ENCODE measurements around the gene SEC16A. TPM values are rescaled to one million over a fixed set of nuclear protein-coding genes. Genes with fewer than 3 reads are reported as not detected.
A peak's percentile ranks its signal among the peaks of the same experiment; 100 is the strongest.

SEC16A gene, protein sequence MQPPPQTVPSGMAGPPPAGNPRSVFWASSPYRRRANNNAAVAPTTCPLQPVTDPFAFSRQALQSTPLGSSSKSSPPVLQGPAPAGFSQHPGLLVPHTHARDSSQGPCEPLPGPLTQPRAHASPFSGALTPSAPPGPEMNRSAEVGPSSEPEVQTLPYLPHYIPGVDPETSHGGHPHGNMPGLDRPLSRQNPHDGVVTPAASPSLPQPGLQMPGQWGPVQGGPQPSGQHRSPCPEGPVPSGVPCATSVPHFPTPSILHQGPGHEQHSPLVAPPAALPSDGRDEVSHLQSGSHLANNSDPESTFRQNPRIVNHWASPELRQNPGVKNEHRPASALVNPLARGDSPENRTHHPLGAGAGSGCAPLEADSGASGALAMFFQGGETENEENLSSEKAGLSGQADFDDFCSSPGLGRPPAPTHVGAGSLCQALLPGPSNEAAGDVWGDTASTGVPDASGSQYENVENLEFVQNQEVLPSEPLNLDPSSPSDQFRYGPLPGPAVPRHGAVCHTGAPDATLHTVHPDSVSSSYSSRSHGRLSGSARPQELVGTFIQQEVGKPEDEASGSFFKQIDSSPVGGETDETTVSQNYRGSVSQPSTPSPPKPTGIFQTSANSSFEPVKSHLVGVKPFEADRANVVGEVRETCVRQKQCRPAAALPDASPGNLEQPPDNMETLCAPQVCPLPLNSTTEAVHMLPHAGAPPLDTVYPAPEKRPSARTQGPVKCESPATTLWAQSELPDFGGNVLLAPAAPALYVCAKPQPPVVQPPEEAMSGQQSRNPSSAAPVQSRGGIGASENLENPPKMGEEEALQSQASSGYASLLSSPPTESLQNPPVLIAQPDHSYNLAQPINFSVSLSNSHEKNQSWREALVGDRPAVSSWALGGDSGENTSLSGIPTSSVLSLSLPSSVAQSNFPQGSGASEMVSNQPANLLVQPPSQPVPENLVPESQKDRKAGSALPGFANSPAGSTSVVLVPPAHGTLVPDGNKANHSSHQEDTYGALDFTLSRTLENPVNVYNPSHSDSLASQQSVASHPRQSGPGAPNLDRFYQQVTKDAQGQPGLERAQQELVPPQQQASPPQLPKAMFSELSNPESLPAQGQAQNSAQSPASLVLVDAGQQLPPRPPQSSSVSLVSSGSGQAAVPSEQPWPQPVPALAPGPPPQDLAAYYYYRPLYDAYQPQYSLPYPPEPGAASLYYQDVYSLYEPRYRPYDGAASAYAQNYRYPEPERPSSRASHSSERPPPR (N-terminal part only)
- 102 TPM for total RNA-seq

DNA sequence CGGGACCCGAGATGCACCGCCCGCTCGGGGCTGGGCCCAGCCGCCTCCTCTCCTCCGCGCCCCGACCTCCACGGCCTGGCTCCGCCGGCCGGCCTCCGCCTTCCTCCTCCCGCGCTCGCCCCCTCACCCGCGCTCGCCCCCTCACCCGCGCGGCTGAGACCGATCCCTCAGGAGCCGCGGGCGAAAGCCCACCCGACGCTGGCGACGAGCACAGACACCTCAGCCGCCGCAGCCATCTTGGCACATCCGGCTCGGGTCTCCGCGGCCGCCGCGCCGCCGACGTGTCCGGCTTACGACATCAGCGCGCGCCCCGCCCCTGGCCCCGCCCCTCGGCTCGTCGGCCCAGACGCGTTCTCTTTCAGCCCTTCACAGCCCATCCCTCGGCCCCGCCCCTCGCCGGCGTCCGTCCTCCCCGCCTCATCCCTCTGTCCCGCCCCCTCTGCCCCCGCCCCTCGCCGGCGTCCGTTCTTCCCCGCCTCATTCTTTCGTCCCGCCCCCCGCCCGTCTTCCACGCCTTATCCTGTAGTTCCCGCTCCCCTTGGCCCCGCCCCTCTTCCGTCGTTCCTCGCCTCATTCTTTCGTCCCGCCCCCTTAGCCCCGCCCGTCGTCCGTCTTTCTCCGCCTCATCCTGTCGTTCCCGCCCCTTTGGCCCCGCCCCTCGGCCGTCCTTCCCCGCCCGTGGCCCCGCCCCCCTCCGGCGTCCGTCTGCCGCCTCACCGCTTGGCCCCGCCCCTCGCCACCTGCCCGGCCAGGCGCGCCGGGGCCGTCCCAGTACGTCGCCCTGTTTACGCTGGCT, at the start of gene SEC16A:
Gene SEC16A (minus strand): TSS at position 248 of the 796 bp plus-strand sequence. CDS start 5,425 bp downstream, outside the sequence.
- peak; percentile 100 for DNase-seq (ENCODE audit: low spot score)

DNA sequence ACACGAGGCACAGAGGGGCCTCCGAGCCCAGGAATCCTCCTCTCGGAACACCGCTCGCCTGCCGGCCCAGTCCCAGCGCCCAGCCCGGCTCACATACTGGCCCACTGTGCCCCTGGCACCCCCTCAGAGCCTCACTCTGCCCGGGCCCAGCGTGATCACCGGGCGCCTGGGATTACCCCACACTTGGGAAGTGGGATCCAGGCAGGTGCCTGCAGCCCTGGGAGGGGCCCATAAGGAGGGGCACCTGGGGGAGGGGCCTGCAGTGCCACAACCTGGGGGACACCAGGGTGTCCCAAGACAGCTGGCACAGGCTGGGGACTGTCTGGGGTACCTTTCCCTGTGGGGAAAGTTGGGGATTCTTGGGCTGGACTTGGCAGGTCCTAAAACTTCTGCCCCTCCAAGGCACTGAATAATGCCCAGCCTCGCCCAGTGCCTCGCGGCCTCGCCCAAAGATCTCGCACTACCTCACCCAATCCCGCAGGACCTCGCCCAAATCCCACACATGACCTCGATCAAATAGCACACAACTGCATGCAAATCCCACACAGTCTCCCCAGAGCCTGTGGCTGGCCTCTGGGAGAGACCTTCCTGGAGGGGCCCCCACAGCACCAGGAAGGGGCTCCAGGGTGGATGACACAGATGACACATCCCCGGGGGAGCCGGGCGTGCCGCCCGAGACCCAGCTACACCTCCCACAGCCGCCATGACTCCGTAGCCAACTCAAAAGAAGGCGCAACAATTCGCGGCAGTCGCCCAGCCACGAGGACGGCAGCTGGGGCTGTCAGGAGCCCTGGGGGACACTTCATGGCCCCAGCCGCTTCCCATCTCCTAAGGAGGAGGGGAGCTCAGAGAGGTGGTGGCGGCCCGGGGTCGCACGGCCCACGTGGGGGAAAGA, 49.3 kb upstream of the SEC16A start:
- DNase-seq (ENCODE audit: low spot score), result no peak

- no peak for DNase-seq (ENCODE audit: low spot score)
Observed at GRCh38 chr9:136531186-136531903, 48.5 kb upstream of the SEC16A start.

DNA sequence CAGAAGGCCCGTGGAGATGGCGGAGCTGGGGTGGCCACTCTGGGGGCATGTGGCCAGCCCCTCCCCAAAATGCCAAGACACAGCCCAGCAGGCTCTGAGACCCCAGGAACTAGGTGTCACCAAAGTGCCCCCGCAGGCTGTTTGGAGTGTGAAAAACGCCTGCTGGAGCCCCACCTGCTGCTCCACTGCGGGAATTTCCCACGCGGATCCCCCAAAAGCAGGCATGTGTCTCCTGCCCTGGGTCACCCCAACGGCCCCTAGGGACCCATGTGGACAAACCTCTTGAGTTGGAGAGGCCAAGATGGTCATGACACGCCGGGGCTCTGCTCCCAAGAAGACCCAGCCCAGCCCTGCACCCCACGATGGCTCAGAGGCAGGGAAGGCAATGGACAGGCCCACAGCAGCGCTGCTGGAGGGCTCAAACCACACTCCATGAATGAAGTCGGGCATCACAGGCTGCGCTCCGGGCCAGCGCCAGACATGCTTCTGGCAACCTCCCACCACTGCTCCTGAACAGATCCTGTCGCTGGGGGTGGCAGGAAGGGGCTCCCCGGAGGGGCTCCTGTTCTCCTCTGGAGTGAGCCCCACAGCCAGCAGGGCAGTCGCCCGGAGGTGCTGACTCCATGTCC, 47.7 kb upstream of the SEC16A start:
- DNase-seq (ENCODE audit: low spot score), result no peak

- DNase-seq (ENCODE audit: low spot score), result no peak
Observed at GRCh38 chr9:136529516-136530460, 46.9 kb upstream of the SEC16A start.

GRCh38 chr9:136528716-136529341, 46.0 kb upstream of the SEC16A start:
- DNase-seq (ENCODE audit: low spot score), result no peak

GRCh38 chr9:136527721-136528710, 45.2 kb upstream of the SEC16A start:
- no peak for DNase-seq (ENCODE audit: low spot score)

DNA sequence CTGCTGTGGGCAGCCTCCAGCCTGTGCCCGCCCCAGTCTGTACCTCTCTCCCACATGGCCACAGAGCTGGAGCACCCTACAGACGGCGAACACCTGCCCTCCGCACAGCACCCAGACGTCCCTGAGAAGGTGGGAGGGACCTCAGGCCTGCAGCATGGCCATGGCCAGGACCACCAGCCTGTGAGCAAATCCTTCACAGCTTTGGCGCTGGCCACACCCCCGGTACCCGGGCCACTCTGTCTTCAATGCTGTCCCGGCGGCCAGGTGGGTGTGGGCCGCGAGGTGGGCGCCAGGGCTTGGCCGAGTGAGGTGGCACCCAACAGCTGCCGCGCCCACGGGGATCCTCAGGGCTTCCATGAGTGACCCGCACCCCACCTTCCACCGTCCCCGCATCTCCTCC, 44.3 kb upstream of the SEC16A start:
- no peak for DNase-seq (ENCODE audit: low spot score)

GRCh38 chr9:136526625-136527066, 43.8 kb upstream of the SEC16A start:
- DNase-seq (ENCODE audit: low spot score), result no peak

GRCh38 chr9:136525841-136526499, 43.1 kb upstream of the SEC16A start:
- no peak for DNase-seq (ENCODE audit: low spot score)

DNA sequence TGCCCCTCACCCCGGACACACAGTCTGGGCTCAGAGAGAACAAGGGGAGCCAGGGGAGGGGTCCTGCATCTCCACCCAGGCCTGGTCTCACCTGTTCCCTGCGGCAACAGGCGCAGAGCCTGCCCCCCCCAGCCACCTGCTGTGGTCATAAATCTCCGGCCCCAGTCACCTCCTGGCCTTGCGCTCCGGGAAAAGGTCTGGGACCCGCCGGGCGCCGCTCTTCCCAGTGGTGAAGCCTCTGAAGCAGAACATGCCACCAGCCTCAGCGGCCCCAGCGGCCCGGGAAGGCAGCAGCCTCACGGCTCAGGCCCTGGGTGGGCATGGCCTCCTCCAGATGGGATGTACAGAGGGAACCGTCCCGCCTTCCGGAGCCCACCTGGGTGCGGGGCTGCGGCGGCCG, 42.4 kb upstream of the SEC16A start:
- DNase-seq (ENCODE audit: low spot score), result no peak

DNA sequence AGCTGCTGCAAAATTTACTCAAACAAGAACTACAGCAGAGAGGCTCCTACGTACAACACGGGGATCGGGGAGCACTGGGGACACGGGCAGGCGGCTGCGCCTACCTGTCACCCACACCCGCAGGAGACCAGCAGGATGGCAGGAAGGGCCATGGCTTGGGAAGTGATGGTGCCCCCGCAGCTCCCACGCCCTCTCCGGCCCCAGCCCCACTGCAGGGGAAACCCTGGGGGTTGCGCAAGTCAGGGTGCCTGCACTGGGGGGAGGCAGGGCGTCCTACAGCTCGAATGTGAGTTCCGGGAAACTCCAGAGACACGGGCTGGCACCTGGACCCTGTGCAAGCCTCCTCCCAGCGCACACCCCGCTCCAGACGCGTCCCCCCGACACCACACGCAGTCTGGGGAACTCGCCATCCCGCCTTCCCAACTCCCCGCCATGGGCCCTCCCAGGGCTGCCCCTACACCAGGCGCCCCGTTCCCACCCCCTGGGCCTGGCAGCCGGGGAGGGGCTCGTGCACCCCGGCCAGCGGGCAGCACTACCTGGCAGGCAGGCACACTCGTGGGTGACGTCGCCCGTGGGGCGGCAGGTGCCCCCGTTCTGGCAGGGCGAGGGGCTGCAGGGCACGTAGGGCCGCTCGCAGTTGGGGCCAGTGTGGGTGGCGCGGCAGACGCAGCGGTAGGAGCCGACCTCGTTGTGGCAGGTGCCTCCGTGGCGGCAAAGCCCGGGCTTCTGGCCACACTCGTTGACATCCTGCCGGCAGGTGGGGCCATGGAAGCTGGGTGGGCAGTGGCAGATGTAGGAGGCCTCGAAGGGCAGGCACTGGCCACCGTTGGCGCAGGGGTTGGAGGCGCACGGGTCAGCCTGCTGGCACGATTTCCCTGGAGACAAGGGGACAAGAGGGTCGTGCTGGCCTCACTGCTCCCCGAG, 39.7 kb upstream of the SEC16A start:
- DNase-seq (ENCODE audit: low spot score), result no peak

DNA sequence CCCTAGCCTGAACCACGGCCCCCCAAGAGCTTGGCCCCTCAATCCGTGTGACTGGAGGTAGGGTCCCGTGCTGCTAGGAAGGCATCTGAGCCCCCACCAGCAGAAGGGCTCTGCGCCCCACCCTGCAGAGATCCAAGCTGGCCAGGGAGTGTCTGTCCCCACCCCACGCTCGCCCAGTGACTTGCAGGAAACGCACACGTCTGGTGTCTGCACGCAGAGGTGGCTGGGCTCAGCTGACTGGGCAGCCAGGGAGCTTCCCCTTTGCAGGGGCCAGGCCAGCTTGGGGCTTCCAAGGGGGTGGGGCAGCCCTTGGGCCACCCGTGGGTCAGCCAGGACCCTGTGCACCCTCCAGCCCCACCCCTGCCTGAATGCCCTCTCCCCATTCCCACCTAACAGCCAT, 38.7 kb upstream of the SEC16A start:
- no peak for DNase-seq (ENCODE audit: low spot score)

DNA sequence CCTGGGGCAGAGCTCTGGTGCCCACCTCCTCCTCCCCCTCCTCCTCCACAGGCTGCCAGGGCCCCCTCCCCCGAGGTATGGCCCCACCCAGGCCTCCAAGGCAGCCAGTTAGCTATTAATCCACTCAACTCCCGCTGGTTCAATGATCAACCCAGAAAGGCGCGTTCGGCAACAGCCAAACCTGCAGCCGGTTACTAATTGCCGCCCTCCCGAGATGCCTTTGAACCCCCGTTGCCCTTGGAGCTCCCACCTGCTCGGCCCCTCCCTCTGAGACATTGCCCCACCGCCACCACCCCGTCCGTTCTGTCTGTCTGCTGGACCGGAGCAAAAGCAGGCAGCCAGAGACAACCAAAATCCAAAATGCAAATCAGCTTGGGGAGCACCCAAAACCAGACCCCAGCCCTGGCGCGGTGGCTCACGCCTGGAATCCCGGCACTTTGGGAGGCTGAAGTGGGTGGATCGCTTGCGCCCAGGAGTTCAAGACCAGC, 37.3 kb upstream of the SEC16A start:
- no peak for DNase-seq (ENCODE audit: low spot score)

Data from ureter (tissue), 1 donor.